H7 (cell line): Measurements from ENCODE around the gene MPV17L2. TPM values are rescaled to one million over a fixed set of nuclear protein-coding genes. Genes with fewer than 3 reads are reported as not detected.
"Not testable (repeated sequence)": the region's sequence is repeated elsewhere in the genome, so short reads cannot be mapped to it uniquely, and the experiment has no call there.

Experiments used
- DNase-seq: peaks from one replicate; pipeline ENCODE4 v3.0.0; 2012
- H3K27me3 ChIP-seq: 2 replicates; pipeline ENCODE4 v1.6.0; 2011; ENCODE audit warnings: mild to moderate bottlenecking, low read length; ENCODE audit not compliant: control insufficient read depth, insufficient read depth
- H3K36me3 ChIP-seq: replicated peaks from 2 replicates; pipeline ENCODE4 v1.5.1; 2011; ENCODE audit warnings: low read length; ENCODE audit not compliant: control insufficient read depth, insufficient read depth
- H3K4me3 ChIP-seq: 2 replicates; pipeline ENCODE4 v1.5.1; 2011; ENCODE audit warnings: low read depth, mild to moderate bottlenecking, control low read depth, low read length, moderate library complexity; ENCODE audit not compliant: insufficient read depth
- total RNA-seq: library from RNA; depleted of rRNA; stranded (reverse); fragments of >200 nt; shearing (Covaris generic); gene quantifications from 2 replicates; pipeline ENCODE4 v1.2.3, GENCODE V29; 2014

The MPV17L2 gene
- total RNA-seq, 1 experiment from 2014 or later = 45.0 TPM

- peak; percentile 44 for DNase-seq
- Histone ChIP-seq H3K4me3 (peak overlapping the region; percentile 62), H3K36me3 (no peaks in the 10 kb centered on the region), H3K27me3 (peaks cover 4% of the 10 kb centered on the region; the same call in 1 of the 2 replicates)
Measured at GRCh38 chr19:18206018-18206417, 13.0 kb downstream of the MPV17L2 start.

GRCh38 chr19:18208098-18208951, 15.3 kb downstream of the MPV17L2 start:
- DNase-seq = peak; percentile 91
- no peak overlapping the region for H3K4me3 ChIP-seq
- peaks cover 2% of the 10 kb centered on the region; the same call in 1 of the 2 replicates for H3K27me3 ChIP-seq
- H3K36me3 ChIP-seq = no peaks in the 10 kb centered on the region

GRCh38 chr19:18209912-18210311, 16.9 kb downstream of the MPV17L2 start:
- H3K4me3 ChIP-seq, H3K27me3 ChIP-seq, H3K36me3 ChIP-seq, DNase-seq: not testable (repeated sequence)

GRCh38 chr19:18211683-18212082, 18.7 kb downstream of the MPV17L2 start:
- peak; percentile 27 for DNase-seq
- Histone ChIP-seq H3K36me3 (no peaks in the 10 kb centered on the region), H3K4me3 (no peak overlapping the region), H3K27me3 (no peaks in the 10 kb centered on the region)

- Histone ChIP-seq H3K36me3 (no peaks in the 10 kb centered on the region), H3K4me3 (no peak overlapping the region), H3K27me3 (no peaks in the 10 kb centered on the region)
- DNase-seq = no peak
Measured at GRCh38 chr19:18214779-18215433, 21.9 kb downstream of the MPV17L2 start.

GRCh38 chr19:18216789-18217188, 23.8 kb downstream of the MPV17L2 start:
- DNase-seq = no peak
- Histone ChIP-seq H3K36me3 (no peaks in the 10 kb centered on the region), H3K27me3 (no peaks in the 10 kb centered on the region; the same call in 1 of the 2 replicates), H3K4me3 (no peak overlapping the region)

- Histone ChIP-seq H3K36me3 (no peaks in the 10 kb centered on the region), H3K27me3 (no peaks in the 10 kb centered on the region; the same call in 1 of the 2 replicates), H3K4me3 (no peak overlapping the region)
- no peak for DNase-seq
Measured at GRCh38 chr19:18218159-18218558, 25.1 kb downstream of the MPV17L2 start.

- H3K36me3 ChIP-seq = no peaks in the 10 kb centered on the region
- H3K4me3 ChIP-seq = no peak overlapping the region
- DNase-seq = no peak
- no peaks in the 10 kb centered on the region; the same call in 1 of the 2 replicates for H3K27me3 ChIP-seq
Measured at GRCh38 chr19:18218600-18218999, 25.6 kb downstream of the MPV17L2 start.

GRCh38 chr19:18219911-18220631, 27.1 kb downstream of the MPV17L2 start:
- Histone ChIP-seq H3K36me3 (no peaks in the 10 kb centered on the region), H3K27me3 (peaks cover 5% of the 10 kb centered on the region), H3K4me3 (no peak overlapping the region)
- no peak for DNase-seq

- Histone ChIP-seq H3K4me3 (peak overlapping the region; percentile 14; the same call in 1 of the 2 replicates), H3K27me3 (peaks cover 11% of the 10 kb centered on the region), H3K36me3 (no peaks in the 10 kb centered on the region)
- peak; percentile 99 for DNase-seq
Measured at GRCh38 chr19:18220632-18221275, 27.7 kb downstream of the MPV17L2 start.

GRCh38 chr19:18221815-18222725, 29.1 kb downstream of the MPV17L2 start:
- peaks cover 25% of the 10 kb centered on the region for H3K27me3 ChIP-seq
- no peak overlapping the region for H3K4me3 ChIP-seq
- DNase-seq = no peak
- H3K36me3 ChIP-seq = no peaks in the 10 kb centered on the region

GRCh38 chr19:18223860-18224524, 31.0 kb downstream of the MPV17L2 start:
- peaks cover 30% of the 10 kb centered on the region for H3K27me3 ChIP-seq
- H3K4me3 ChIP-seq = peak overlapping the region; percentile 63
- peak; percentile 98 for DNase-seq
- no peaks in the 10 kb centered on the region for H3K36me3 ChIP-seq
